Measurements from ENCODE around the gene SCCPDH.
A peak's percentile ranks its signal among the peaks of the same experiment; 100 is the strongest.
"Not testable (repeated sequence)": the region's sequence is repeated elsewhere in the genome, so short reads cannot be mapped to it uniquely, and the experiment has no call there.

The SCCPDH gene

GRCh38 chr1:246724016-246724730 is at the start of gene SCCPDH:
Gene SCCPDH, plus strand, starts transcription at chr1:246724409. Its CDS starts 14 bp downstream, at chr1:246724423.
- peak; percentile 6 for DNase-seq

- DNase-seq, result no peak
Measured at GRCh38 chr1:246677842-246678241, 46.4 kb upstream of the SCCPDH start.

- no peak for DNase-seq
Measured at GRCh38 chr1:246678816-246679793, 45.1 kb upstream of the SCCPDH start.

- no peak for DNase-seq
Measured at GRCh38 chr1:246679794-246680177, 44.4 kb upstream of the SCCPDH start.

GRCh38 chr1:246680190-246680589 is 44.0 kb upstream of the SCCPDH start:
- DNase-seq, result no peak

- DNase-seq, result no peak
Measured at GRCh38 chr1:246680696-246681130, 43.5 kb upstream of the SCCPDH start.

GRCh38 chr1:246681900-246682895 is 42.0 kb upstream of the SCCPDH start:
- DNase-seq, result no peak

- no peak for DNase-seq
Measured at GRCh38 chr1:246683521-246683920, 40.7 kb upstream of the SCCPDH start.

- DNase-seq, result no peak
Measured at GRCh38 chr1:246687002-246687401, 37.2 kb upstream of the SCCPDH start.

GRCh38 chr1:246689409-246690008 is 34.7 kb upstream of the SCCPDH start:
- no peak for DNase-seq

GRCh38 chr1:246690100-246690499 is 34.1 kb upstream of the SCCPDH start:
- no peak for DNase-seq

- no peak for DNase-seq
Measured at GRCh38 chr1:246691622-246692495, 32.4 kb upstream of the SCCPDH start.

GRCh38 chr1:246694213-246694895 is 29.9 kb upstream of the SCCPDH start:
- not testable (repeated sequence) for DNase-seq

GRCh38 chr1:246695136-246695535 is 29.1 kb upstream of the SCCPDH start:
- DNase-seq, result no peak

GRCh38 chr1:246695666-246696065 is 28.5 kb upstream of the SCCPDH start:
- no peak for DNase-seq

GRCh38 chr1:246698466-246699094 is 25.6 kb upstream of the SCCPDH start:
- no peak for DNase-seq

GRCh38 chr1:246699095-246699735 is 25.0 kb upstream of the SCCPDH start:
- DNase-seq, result peak; percentile 19

GRCh38 chr1:246703581-246703980 is 20.6 kb upstream of the SCCPDH start:
- no peak for DNase-seq

GRCh38 chr1:246705368-246705767 is 18.8 kb upstream of the SCCPDH start:
- DNase-seq, result no peak
